ENCODE results near the gene TMEM254. TPM values are rescaled to one million over a fixed set of nuclear protein-coding genes. Genes with fewer than 3 reads are reported as not detected.
"Not testable (repeated sequence)": the region's sequence is repeated elsewhere in the genome, so short reads cannot be mapped to it uniquely, and the experiment has no call there.

The TMEM254 gene
- polyA plus RNA-seq, 1 experiment, result 34.4 TPM

- Histone ChIP-seq H3K27me3 (ENCODE audit: control insufficient read depth, insufficient read depth, low read length) (peaks cover 2% of the 10 kb centered on the region), H3K4me3 (ENCODE audit: low read depth, low read length) (no peak overlapping the region), H3K9me3 (ENCODE audit: control insufficient read depth, insufficient read depth, low read length) (no peaks in the 10 kb centered on the region), H3K27ac (ENCODE audit: low read depth, low read length) (no peak overlapping the region)
- TF ChIP-seq CTCF (IDR thresholded peaks at IDR 0.05; ENCODE audit: low read depth, low read length), result no peak
- DNase-seq (ENCODE audit: low read depth, low spot score), result no peak
- POLR2A ChIA-PET, result no interaction called here
- CTCF ChIA-PET, result interaction anchor here (1.4 kb wide), 1 partner anchor 8 kb away, joined by 14 read pairs; no protein-coding TSS in a partner anchor
These were observed 22.7 kb upstream of the TMEM254 start for GRCh38 chr10:80055760-80056159.

GRCh38 chr10:80057171-80057570 is 21.3 kb upstream of the TMEM254 start:
- H3K9me3 ChIP-seq (ENCODE audit: control insufficient read depth, insufficient read depth, low read length), result no peaks in the 10 kb centered on the region
- ChIA-PET CTCF (interaction anchor here (1.4 to 4.9 kb wide), 4 partner anchors 10 to 203 kb away, joined by 14 to 33 read pairs (median 24); no protein-coding TSS in a partner anchor), POLR2A (no interaction called here)
- no peak overlapping the region for H3K4me3 ChIP-seq (ENCODE audit: low read depth, low read length)
- no peak for TF ChIP-seq CTCF (IDR thresholded peaks at IDR 0.05; ENCODE audit: low read depth, low read length)
- H3K27ac ChIP-seq (ENCODE audit: low read depth, low read length), result no peak overlapping the region
- no peak for DNase-seq (ENCODE audit: low read depth, low spot score)
- H3K27me3 ChIP-seq (ENCODE audit: control insufficient read depth, insufficient read depth, low read length), result peaks cover 2% of the 10 kb centered on the region

- Histone ChIP-seq H3K27me3 (ENCODE audit: control insufficient read depth, insufficient read depth, low read length) (no peaks in the 10 kb centered on the region), H3K9me3 (ENCODE audit: control insufficient read depth, insufficient read depth, low read length) (no peaks in the 10 kb centered on the region), H3K27ac (ENCODE audit: low read depth, low read length) (no peak overlapping the region), H3K4me3 (ENCODE audit: low read depth, low read length) (no peak overlapping the region)
- no peak for DNase-seq (ENCODE audit: low read depth, low spot score)
- no peak for TF ChIP-seq CTCF (IDR thresholded peaks at IDR 0.05; ENCODE audit: low read depth, low read length)
- POLR2A ChIA-PET, result no interaction called here
- CTCF ChIA-PET, result no interaction called here
These were observed 14.2 kb upstream of the TMEM254 start for GRCh38 chr10:80064120-80064886.

GRCh38 chr10:80066809-80067208 is 11.7 kb upstream of the TMEM254 start:
- ChIA-PET CTCF (interaction anchor here (1.4 to 2.1 kb wide), 2 partner anchors 11 to 20 kb away, joined by 3 to 10 read pairs; no protein-coding TSS in a partner anchor), POLR2A (no interaction called here)
- TF ChIP-seq CTCF (IDR thresholded peaks at IDR 0.05; ENCODE audit: low read depth, low read length), result no peak
- H3K4me3 ChIP-seq (ENCODE audit: low read depth, low read length), result no peak overlapping the region
- H3K9me3 ChIP-seq (ENCODE audit: control insufficient read depth, insufficient read depth, low read length), result no peaks in the 10 kb centered on the region
- H3K27me3 ChIP-seq (ENCODE audit: control insufficient read depth, insufficient read depth, low read length), result no peaks in the 10 kb centered on the region
- DNase-seq (ENCODE audit: low read depth, low spot score), result no peak
- no peak overlapping the region for H3K27ac ChIP-seq (ENCODE audit: low read depth, low read length)

- H3K27me3 ChIP-seq (ENCODE audit: control insufficient read depth, insufficient read depth, low read length); H3K27ac ChIP-seq (ENCODE audit: low read depth, low read length); DNase-seq (ENCODE audit: low read depth, low spot score); H3K9me3 ChIP-seq (ENCODE audit: control insufficient read depth, insufficient read depth, low read length); POLR2A ChIA-PET; H3K4me3 ChIP-seq (ENCODE audit: low read depth, low read length): not testable (repeated sequence)
- CTCF ChIA-PET, result interaction anchor here (0.5 to 4.6 kb wide), 5 partner anchors 8 to 158 kb away, joined by 3 to 36 read pairs (median 3); no protein-coding TSS in a partner anchor
These were observed 10.6 kb upstream of the TMEM254 start for GRCh38 chr10:80067821-80068220.

Measured in AG04450 (cell line).